ENCODE measurements around the gene CDKL1.
A peak's percentile ranks its signal among the peaks of the same experiment; 100 is the strongest.
"Not testable (repeated sequence)": the region's sequence is repeated elsewhere in the genome, so short reads cannot be mapped to it uniquely, and the experiment has no call there.

The CDKL1 gene

DNA sequence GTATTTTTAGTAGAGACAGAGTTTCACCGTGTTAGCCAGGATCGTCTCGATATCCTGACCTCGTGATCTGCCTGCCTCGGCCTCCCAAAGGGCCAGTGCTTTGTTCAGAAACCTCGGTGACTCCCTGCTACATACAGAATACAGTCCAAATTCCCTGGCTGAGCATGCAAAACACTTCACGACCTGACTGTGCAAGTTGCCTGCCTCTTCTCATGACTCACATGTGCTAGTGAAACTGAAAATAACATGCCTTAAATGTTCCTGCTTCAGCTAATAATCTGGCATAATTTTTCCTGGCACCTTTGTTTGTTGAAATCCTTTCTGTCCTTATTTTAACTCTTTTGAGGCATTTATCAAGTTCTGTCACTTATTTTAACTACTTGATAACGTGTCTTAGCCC lies 76.4 kb downstream of the CDKL1 start:
- DNase-seq = no peak

DNA sequence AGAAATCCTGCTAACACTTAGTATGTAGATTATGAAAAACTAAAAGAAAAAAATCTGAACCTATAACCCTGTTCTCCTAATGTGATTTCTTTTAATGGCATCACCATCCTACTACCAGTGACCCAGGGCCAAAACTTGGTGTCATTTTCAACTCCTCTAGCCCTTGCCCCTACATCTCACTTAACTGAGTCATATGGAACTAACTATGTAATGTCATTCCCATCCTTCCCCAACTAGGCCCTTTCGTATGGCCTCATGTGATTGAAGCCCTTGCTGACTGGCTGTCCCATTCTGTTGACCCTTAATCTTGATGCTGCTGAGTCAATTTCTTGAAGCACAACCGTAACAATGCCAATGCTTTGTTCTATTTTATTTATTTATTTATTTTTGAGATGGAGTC lies 77.0 kb downstream of the CDKL1 start:
- no peak for DNase-seq

DNA sequence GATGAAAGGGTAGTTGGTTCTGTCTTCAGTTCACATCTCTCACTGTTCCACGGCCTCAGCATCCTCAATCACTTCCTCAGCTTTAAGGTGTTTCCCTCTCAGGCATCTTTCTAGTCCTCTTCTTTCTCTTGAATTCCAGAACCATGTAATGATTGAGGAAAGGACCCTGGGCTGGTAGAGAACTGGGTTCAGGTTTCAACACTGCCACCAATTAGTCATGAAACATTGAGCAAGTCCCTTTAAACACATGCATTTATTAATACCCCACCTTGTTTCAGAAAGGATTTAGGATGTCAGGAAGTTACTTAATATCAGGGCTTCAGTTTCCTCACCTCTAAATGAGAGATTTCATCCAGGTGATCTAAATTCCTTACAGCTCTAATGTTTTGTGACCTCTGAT lies 77.4 kb downstream of the CDKL1 start:
- no peak for DNase-seq

DNA sequence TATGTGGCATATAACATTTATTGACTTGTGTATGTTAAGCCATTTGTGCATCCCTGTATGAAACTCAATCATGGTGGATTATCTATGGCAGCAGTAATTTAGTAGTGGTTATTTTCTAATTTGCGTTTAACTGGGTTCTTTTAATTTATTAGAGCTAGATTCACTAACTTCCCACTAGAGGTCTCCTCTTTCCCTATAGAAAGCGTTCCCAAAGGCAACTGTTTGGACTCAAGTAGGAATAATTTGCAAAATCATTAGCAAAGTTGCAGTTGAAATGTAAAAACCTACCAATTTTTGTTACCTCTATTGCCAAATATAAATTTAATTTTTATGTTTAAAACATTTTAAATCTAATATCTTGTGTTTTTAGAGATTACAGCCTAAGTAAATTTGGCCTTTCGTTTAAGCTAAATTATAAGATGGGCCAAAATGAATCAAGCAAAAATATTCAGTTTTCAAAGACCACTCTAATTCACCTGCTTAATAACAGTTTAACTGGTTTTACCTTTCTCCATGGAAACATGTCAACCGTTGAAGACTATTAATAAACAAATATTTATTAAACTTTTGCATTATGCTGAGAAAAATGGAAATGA lies 78.6 kb downstream of the CDKL1 start:
- DNase-seq = peak; percentile 30

DNA sequence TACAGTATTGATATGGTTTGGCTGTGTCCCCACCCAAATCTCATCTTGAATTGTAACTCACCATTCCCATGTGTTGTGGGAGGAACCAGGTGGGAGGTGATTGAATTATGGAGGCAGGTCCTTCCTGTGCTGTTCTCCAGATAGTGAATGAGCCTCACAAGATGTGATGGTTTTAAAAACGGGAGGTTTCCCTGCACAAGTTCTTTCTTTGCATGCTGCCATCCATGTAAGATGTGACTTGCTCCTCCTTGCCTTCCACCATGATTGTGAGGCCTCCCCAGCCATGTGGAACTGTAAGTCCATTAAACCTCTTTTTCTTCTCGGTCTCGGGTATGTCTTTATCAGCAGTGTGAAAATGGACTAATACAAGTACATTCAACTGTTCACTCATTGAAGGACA lies 82.6 kb downstream of the CDKL1 start:
- not testable (repeated sequence) for DNase-seq

DNA sequence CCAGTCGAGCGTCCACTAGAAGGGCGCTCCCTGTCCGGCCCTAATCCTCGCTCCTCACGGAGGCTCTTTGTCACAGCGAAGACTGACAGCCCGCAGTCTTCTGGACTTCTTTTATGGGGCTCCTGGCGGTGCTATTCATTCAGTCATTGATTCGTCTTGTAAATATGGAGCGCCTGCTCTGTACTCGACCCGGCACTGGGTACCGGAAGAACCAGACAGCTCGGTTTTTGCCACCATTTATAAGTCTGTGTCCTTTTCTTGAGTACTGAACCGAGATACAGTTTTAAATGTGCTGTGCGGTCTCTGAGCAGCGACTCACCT lies 84.0 kb downstream of the CDKL1 start:
- DNase-seq = peak; percentile 67

DNA sequence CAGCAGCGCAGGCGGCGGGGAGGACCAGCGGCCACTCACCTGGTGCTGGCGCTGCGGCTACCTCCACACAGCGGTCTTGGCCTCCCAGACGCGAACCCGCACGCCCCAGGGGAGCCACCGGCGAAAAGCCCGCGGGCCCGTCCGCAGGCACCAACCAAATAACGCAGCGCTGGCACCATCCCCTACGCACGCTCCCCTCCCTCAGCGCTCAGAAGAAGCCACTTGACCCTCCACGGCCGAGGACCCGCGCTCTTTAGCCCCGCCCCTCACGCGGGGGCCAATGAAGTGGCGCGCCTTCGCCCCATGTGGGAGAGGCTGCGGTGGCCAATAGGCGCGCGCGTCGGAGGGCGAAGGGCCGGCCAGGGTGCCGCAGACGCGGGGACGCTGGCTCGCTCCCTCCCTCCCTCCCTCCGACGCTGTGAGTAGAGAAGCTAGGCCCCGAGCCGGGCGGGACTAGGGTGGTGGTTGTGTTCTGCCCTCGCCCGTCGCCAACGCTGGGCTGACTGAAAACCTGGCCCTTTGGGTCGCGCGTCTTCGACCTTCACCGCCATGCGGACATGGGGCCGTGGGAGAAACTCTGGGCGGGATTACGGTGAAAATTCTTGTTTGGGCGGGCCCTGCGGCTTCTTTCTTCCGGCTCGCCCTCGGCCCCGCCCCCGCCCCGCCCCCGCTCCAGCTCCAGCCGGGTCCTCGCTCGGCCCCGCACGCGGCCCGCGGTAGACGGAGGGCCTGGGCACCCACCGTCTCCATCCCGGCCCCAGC lies 84.5 kb downstream of the CDKL1 start, which contains the start of the genes DMAC2L and L2HGDH:
DMAC2L (plus strand) TSS at position 353 of the 762 bp plus-strand sequence. CDS start 9,164 bp downstream, outside the sequence.
L2HGDH (minus strand) TSS at position 258 of the 762 bp plus-strand sequence; CDS start at position 179, 79 bp downstream.
- DNase-seq = peak; percentile 90

DNA sequence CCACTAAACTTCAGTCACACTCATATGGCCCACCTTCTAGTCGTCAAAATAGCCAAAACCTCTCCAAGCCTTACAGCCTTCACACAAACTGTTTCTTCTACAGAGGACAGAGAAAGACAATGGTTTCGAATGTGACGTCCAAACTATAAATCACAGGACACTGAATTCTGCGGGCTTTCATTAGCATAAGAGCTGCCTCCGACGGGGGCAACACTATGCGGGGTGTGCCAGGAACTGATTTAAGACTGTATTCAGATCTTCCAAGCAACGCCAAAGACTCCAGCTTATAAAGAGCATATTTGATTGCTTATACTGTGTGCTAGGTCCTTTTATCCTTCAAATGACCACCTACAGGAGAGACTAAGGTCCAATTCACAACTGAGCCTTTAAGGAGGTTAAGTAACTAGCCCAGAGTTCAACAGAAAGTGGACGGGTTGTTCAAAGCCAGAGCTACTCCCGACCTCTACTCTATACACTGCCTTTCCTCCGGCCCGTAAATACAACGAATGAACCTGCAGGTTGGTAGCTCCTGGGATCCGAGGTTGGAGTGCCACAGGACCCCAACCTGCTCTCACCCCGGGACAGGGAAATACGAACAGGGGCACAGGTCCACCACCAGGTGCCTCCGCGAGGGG lies 85.2 kb downstream of the CDKL1 start:
- peak; percentile 9 for DNase-seq

DNA sequence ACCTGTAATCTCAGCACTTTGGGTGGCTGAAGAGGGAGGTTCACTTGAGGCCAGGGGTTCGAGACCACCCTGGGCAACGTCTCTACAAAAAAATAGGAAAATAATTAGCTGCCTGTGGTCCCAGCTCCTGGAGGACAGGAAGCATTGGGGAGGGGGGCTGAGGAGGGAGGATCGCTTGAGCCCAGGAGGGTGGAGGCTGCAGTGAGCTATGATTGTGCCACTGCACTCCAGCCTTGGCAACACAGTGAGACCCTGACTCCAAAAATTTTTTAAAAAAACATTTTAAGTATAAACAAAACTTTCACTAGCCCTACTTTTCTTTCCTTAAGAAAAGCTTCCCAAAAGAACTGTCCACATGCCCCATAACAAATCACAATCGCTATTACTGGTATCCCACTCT lies 86.2 kb downstream of the CDKL1 start:
- DNase-seq = no peak

DNA sequence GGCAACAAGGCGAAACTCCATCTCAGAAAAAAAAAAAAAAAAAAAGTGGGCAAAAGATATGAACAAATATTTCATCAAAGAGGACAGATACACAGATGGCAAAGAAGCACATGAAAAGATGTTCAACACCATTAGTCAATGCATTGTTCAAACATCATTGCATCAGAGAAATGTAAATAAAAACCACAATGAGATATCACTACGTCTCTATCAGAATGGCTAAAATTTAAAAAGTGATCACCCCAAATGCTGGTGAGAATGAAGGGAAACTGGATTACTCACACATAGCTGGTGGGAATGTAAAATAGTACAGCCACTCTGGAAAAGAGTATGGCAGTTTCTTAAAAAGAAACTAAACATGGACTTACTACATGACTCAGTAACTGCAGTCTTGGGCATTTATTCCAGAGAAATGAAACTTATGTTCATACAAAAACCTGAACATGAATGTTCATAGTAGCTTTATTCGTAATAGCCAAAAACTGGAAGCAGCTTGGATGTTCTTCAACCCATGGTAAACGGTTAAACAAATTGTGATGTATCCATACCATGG lies 88.2 kb downstream of the CDKL1 start:
- DNase-seq = no peak

DNA sequence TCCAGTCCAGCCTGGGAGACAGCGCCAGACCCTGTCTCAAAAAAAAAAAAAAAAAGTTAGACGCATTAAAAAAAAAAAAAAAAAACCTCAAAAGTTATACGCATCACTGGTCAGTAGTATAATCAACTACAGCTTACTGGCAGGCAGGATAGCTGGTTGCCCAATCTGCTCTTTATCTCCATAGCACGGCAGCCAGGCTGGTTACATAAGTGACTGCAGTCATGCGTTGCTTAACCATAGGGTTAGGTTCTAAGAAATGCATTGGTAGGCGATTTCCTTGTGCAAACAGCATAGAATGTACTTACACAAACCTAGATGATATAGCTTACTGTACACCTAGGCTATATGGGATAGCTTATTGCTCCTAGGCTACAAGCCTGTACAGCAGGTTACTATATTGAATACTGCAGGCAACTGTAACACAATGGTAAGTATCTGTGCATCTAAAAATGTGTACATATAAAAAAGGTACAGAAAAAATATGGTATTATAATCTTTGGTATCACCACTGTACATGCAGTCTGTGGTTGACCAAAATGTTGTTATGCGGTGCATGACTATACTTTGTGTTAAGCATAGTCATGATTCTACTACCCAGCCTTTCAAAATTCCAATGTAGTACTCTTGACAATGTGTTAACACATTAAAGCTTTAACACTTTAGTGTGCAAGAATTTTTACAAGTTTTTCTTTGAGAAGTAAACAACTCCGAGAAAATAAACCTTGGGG lies 92.8 kb downstream of the CDKL1 start:
- no peak for DNase-seq

DNA sequence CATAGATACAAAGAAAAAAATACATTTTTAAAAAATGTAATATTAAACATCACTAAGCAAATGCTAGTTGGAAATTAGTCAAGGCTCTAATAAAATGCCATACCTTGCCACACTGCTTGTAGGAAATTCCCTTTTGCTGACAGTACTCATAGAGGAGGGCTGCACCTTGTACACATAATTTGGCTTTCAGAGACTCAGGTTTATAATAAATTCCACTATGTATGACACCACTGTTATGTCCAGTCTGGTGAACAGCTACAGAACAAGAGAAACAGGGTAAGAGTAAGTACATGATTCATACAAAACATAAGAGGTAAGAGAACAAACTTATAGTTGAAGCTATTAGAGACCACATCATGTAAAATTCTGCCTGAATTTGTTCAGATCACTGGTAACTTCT lies 94.8 kb downstream of the CDKL1 start:
- no peak for DNase-seq

DNA sequence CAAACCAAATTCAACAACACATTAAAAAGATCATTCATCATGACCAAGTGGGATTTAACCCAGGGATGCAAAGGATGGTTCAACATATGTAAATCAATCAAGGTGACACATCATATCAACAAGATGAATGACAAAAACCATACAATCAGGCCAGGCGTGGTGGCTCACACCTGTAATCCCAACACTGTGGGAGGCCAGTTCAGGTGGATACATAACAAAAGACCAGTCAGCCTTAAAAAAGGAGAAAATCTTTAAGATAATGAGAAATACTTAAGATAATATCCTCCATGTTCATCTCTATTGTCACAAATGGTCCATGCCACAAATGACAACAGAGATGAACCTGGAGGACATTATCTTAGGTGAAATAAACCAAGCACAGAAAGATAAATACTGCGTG lies 97.1 kb downstream of the CDKL1 start:
- DNase-seq = no peak

DNA sequence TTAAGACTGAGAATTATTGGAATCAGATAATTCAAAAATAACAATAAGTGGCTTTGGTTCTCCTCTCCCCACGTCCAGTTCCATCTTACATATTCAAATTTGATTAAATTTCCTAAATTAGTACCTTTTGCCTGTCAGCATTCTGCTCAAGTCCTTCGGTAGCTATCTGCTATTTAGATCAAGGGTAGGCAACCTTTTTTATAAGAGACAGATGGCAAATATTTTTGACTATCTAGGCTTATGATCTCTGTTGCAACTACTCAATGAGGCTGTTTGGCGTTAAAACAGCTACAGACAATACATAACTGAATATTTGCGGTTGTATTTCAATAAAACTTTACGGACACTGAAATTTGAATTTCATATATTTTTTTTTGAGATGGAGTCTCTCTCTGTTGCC lies 106.4 kb downstream of the CDKL1 start:
- no peak for DNase-seq

DNA sequence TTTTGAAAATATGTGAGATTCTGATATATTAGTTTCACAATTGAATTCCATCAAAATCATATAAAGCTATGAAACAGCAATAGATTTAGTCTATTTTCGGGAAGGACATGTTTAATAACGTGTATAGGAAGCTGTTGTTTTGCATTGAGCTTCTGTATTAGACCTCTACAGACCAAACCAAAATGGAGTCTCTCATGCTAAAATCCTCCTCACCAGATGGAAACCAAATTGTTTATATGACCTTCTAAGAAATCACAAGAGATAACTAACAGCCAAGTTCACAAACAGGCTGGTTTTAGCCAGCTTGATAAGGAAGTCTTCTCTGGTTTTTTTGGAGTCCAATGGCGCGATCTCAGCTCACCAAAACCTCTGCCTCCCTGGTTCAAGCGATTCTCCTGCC lies 108.5 kb downstream of the CDKL1 start:
- DNase-seq = no peak

DNA sequence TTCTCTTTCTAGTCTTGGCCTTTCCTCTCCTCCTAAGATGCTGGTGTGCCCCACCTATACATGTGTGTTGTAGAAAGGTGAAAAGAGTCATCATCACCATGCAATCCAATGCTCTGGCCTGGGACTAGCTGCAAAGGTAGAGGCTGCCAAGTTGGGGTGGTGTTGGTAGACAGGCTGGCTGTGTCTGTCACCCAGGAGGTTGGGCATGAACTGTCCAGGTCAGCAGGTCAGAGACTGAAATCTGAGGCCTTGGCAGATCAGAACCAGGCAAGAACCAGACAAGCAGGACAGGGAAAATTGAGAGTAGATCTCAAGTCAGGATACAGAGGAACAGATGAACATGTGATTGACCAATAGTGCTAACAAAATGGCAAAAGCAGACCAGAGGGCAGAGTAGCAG lies 110.8 kb downstream of the CDKL1 start:
- DNase-seq = no peak

Data from CD4-positive, alpha-beta T cell treated with Interleukin-12 subunit alpha and Interleukin-12 subunit beta, for 1 hour (primary cell).